GM12872 (cell line): ENCODE measurements around the gene ACMSD.

Source experiments
- TF ChIP-seq, protein P1 (sequence below): IDR thresholded peaks from 3 replicates; pipeline ENCODE4 v1.5.1; 2011; ENCODE audit warnings: low read depth, mild to moderate bottlenecking, low read length, moderate library complexity; ENCODE audit not compliant: insufficient read depth

Gene ACMSD

GRCh38 chr2:134926231-134926931 is 88.0 kb downstream of the ACMSD start:
- TF ChIP-seq, protein P1, sequence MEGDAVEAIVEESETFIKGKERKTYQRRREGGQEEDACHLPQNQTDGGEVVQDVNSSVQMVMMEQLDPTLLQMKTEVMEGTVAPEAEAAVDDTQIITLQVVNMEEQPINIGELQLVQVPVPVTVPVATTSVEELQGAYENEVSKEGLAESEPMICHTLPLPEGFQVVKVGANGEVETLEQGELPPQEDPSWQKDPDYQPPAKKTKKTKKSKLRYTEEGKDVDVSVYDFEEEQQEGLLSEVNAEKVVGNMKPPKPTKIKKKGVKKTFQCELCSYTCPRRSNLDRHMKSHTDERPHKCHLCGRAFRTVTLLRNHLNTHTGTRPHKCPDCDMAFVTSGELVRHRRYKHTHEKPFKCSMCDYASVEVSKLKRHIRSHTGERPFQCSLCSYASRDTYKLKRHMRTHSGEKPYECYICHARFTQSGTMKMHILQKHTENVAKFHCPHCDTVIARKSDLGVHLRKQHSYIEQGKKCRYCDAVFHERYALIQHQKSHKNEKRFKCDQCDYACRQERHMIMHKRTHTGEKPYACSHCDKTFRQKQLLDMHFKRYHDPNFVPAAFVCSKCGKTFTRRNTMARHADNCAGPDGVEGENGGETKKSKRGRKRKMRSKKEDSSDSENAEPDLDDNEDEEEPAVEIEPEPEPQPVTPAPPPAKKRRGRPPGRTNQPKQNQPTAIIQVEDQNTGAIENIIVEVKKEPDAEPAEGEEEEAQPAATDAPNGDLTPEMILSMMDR, result no peak

- TF ChIP-seq, protein P1, result no peak
Measured at GRCh38 chr2:134927195-134927594, 88.8 kb downstream of the ACMSD start.

DNA sequence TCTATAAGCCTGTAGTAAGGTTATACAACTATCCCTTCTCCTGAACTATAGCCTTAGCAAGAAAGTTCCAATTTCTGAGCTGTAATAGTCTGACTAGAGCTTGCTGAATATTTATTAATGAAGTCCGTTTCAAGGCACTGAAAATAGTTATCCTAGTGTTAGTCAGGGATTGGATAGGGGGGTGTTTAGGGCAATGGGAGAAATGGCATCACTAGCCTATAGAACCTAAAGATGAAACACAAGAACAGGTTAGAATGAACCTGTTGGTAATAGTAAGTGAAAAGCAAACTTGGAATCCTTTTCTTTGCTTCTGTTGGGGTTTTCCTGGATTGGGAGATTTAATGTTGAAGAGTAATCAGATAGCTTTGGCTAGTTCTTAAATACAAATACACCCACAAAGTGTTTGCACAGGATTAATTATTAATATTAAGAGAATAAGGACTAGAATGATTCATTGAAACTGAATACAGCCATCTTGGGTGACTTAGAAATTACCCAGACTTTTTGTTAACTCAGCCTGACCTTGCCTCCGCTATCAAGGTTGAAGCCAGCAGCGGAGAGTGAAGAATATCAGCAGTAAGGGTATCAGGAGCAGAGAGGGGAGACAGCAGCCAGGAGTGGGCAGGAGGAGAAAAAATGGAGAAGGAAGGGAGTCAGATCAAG is 94.6 kb downstream of the ACMSD start:
- TF ChIP-seq, protein P1, result no peak

DNA sequence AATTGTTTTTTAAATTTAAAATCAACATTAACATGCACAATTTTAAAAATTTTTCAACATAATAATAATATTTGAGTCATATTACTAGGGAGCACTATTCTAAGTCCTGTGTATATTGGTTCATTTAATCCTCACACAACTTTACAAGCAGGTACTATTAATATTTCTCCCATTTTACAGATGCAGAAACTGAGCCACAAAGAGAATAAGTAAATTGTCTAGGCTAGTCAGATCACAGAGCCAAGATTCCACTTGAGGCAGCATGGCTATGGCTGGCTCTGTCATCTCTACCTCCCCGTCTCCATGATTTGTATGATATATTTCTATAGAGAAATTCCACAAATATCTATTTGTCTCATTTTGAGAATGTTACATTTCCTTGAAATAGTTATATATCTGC is 95.3 kb downstream of the ACMSD start:
- TF ChIP-seq, protein P1, result no peak

DNA sequence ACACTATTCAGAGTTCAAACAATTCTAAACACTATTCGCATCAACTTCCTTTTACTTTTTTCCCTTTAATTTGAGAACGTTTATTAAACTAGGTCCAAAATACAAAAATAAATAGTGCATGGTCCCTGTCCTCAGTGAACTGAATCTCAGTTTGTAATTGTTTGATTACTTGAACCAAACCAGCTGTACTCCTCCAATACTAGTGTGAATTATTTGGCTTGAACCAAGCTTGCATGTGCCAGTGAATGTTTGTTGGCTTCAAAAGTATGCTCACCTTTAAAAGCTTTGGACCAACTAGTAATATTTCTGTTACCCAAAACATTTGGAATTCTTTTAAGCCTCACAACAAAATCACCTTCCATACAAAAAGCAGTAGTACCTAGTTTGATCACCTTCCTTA is 95.7 kb downstream of the ACMSD start:
- TF ChIP-seq, protein P1, result no peak

DNA sequence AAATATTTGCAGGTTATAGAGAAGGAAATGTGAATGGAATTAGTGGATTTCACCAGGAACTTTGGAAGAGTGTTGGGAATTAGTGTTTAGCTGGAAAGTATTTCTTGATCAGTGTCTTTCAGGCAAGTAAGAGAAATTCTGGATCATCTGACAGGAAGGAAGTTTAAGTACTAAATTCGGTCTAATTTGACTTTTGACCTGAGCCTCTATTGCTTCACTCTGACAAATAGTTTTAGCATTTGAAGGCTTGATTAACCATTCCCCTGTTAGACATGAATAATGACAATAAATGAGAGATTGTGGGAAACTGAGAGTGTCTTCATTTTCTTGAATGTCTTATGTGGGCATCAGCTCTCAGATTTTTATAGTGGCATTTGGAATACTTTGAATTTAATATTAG is 96.2 kb downstream of the ACMSD start:
- TF ChIP-seq, protein P1, result no peak

- TF ChIP-seq, protein P1, result no peak
Measured at GRCh38 chr2:134936691-134937090, 98.3 kb downstream of the ACMSD start.
